ENCODE data around the gene RFTN1. TPM values are rescaled to one million over a fixed set of nuclear protein-coding genes. Genes with fewer than 3 reads are reported as not detected.

The RFTN1 gene
- total and polyA plus RNA-seq, 9 of the 15 experiments (the other 6 are each of a cell fraction or from before 2014, with no cell fraction given), result 0.08 to 0.51 (median 0.11) TPM; not detected in 6

GRCh38 chr3:16462679-16463078 lies 50.8 kb downstream of the RFTN1 start:
- CTCF ChIA-PET (ENCODE audit: low intra/inter-chr PET ratio), result no interaction called here
- no TSS peak for BruUV-seq (replicated peaks)
- Histone ChIP-seq H3K36me3 (ENCODE audit: control insufficient read depth, insufficient read depth, low read length) (no peaks in the 10 kb centered on the region), H3K4me2 (ENCODE audit: insufficient read depth, low read length) (no peak overlapping the region), H3K27me3 (ENCODE audit: control insufficient read depth in 2 of 2, insufficient read depth in 2 of 2, low read length in 2 of 2) (peaks cover 13 to 23% of the 10 kb centered on the region in 2 experiments), H3K4me3 (no peak overlapping the region), H2AFZ (ENCODE audit: low read depth, low read length) (no peak overlapping the region), H3K9me3 (replicated peaks; ENCODE audit: control insufficient read depth, insufficient read depth, low read depth, low read length) (no peaks in the 10 kb centered on the region), H4K20me1 (replicated peaks; ENCODE audit: control insufficient read depth, insufficient read depth, low read length) (no peaks in the 10 kb centered on the region), H3K27ac (ENCODE audit: extremely low read depth, low read depth, low read length) (no peak overlapping the region), H3K79me2 (ENCODE audit: control insufficient read depth, insufficient read depth, low read length) (no peaks in the 10 kb centered on the region), H3K9me1 (ENCODE audit: control insufficient read depth, insufficient read depth, low read length) (no peaks in the 10 kb centered on the region), H3K9ac (ENCODE audit: insufficient read depth in 1 of 2, low read depth in 2 of 2, low read length in 2 of 2) (no peak overlapping the region), H3K4me1 (replicated peaks in 1 of 2; ENCODE audit: control insufficient read depth in 2 of 2, insufficient read depth in 2 of 2, low read length in 2 of 2) (no peaks in the 10 kb centered on the region)
- POLR2A ChIA-PET, result interaction anchor here (0.9 kb wide), 1 partner anchor 16 kb away, joined by 3 read pairs; no protein-coding TSS in a partner anchor
- ATAC-seq (no peak), FAIRE-seq (no peak), DNase-seq (ENCODE audit: extremely low read depth in 1 of 4, low spot score in 3 of 4) (no peak)
- 0% methylated on average over 5 of the region's 5 CpGs for WGBS (ENCODE audit: insufficient coverage, low coverage, missing lambda C conversion rate)
- intact Hi-C loops (cut with micrococcal nuclease) (no loop called here), in situ Hi-C loops (cut with MboI) (no loop called here)
- TF ChIP-seq MYC (IDR thresholded peaks at IDR 0.05; ENCODE audit: low read depth, low read length), result no peak
- no peak for TF ChIP-seq MYC (CRISPR knock-in tag; IDR thresholded peaks at IDR 0.05; ENCODE audit: borderline replicate concordance, low read depth)
- TF ChIP-seq ETS1 (conservative IDR thresholded peaks at IDR 0.05; ENCODE audit: control insufficient read depth, low read depth, low read length), result no peak
- TF ChIP-seq SP1 (CRISPR knock-in tag; IDR thresholded peaks at IDR 0.05), result no peak
- no peak for TF ChIP-seq MYBL2 (IDR thresholded peaks at IDR 0.05; ENCODE audit: low read depth)
- TF ChIP-seq MYBL2 (CRISPR knock-in tag; IDR thresholded peaks at IDR 0.05; ENCODE audit: borderline replicate concordance), result no peak
